Body of pancreas (tissue), 4 donors: ENCODE results near the gene IFITM1.

Experiments used
- POLR2A ChIP-seq, 3 donors: fragments of 450-650 bp; IDR thresholded peaks; one replicate each; pipeline ENCODE4 v1.6.1; 2016; ENCODE audit warnings: antibody characterized with exemption in 3 of 3, mild to moderate bottlenecking in 2 of 3
- TF ChIP-seq, protein P1 (sequence below), 7 experiments: fragments of 450-650 bp in 4 of 7; fragments of 200-600 bp in 3 of 7; sonication (generic) in 3 of 7; IDR thresholded peaks; one replicate each; pipeline ENCODE4 v1.5.1; 2016 to 2019; ENCODE audit warnings: antibody characterized with exemption in 7 of 7

DNA sequence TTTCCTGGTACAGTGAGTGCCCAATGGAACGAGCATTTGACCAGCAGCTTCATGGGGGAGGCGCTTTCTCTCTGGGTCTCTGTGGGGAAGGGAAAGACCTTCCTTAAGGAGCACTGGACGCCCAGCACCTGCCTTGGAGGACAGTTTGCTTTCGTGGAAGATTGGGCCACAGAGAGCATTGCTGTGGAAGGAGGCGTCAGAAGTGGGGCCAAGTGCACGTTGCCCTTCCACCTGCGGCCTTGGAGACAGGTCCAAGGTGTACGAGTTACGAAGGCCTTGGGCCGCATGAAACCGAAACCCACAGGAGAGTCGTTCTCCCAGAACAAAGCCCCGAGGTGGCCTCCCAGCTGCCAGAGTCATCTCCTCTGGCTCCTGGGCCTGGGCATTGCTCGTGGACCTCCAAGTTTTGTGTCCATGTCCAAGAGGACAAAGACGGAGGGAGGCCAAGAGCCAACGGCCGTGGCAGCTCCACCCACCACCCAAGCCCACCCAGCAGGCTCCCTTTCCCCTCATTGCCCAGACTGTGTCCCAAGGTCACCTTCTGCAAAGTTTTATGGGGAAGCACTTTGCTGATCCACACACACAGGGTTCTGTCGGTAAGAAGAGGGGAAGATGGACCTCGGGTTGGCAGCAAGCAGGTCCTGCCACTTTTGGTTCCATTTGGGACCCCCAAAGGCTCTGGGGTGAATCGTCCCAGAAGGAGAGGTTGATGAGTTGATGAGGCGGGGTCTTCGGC lies 41.5 kb upstream of the IFITM1 start:
- TF ChIP-seq, protein P1, sequence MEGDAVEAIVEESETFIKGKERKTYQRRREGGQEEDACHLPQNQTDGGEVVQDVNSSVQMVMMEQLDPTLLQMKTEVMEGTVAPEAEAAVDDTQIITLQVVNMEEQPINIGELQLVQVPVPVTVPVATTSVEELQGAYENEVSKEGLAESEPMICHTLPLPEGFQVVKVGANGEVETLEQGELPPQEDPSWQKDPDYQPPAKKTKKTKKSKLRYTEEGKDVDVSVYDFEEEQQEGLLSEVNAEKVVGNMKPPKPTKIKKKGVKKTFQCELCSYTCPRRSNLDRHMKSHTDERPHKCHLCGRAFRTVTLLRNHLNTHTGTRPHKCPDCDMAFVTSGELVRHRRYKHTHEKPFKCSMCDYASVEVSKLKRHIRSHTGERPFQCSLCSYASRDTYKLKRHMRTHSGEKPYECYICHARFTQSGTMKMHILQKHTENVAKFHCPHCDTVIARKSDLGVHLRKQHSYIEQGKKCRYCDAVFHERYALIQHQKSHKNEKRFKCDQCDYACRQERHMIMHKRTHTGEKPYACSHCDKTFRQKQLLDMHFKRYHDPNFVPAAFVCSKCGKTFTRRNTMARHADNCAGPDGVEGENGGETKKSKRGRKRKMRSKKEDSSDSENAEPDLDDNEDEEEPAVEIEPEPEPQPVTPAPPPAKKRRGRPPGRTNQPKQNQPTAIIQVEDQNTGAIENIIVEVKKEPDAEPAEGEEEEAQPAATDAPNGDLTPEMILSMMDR (IDR thresholded peaks at IDR 0.05) = no peak
- no peak for TF ChIP-seq POLR2A (IDR thresholded peaks at IDR 0.05)
